ENCODE measurements around the gene FAAP20. TPM values are rescaled to one million over a fixed set of nuclear protein-coding genes. Genes with fewer than 3 reads are reported as not detected.

FAAP20 gene
- total and polyA plus RNA-seq, 2 donors (not counting 3 experiments of a cell fraction or from before 2014, with no cell fraction given) = 31.5 to 62.6 TPM

DNA sequence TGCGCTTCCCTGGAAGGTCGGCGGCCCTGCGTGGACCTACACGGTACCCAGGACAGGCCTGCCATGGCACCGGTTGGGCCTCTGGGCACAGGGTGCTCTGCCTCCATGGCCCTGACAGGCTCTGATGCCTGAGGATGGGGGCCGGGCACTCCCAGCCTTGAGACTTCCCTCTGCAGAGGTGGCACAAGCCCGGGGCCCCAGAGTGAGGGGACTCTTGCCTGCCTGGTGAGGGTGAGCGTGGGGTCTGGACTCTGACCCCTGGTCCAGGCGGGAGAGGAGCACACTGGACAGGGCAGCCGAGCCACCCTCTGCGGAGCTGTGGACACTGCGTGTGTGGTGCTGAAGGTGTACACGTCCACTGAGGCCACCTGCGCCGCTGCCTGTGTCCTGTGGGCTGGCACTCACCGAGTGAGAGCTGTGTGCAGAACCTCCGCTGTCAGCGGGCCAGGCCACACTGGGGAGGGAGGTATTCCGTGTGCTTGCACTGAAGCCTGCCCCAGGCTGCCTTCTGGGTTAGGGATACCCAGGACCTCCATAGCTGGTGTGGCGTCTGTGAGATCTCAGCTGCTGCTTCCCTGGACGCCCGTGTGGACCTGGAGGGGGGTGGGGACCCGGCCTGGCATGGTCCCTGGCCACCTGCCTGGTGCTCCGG lies 43.9 kb upstream of the FAAP20 start:
- H3K9ac ChIP-seq (replicated peaks; ENCODE audit: extremely low read depth, insufficient read depth, low read length) = no peak overlapping the region
- H3K4me1 ChIP-seq (ENCODE audit: control insufficient read depth, extremely low read depth, insufficient read depth, low read length) = peaks cover 16% of the 10 kb centered on the region
- H3K4me3 ChIP-seq (replicated peaks in 1 of 3; ENCODE audit: insufficient read depth in 1 of 3, low read depth in 1 of 3, low read length in 3 of 3) = no peak overlapping the region
- peaks cover 98% of the 10 kb centered on the region for H3K79me2 ChIP-seq (ENCODE audit: control insufficient read depth, insufficient read depth, low read length)
- no peaks in the 10 kb centered on the region for H3K9me1 ChIP-seq (replicated peaks; ENCODE audit: control insufficient read depth, extremely low read depth, insufficient read depth, low read length)
- no peaks in the 10 kb centered on the region for H3K9me3 ChIP-seq (replicated peaks; ENCODE audit: control insufficient read depth, insufficient read depth, low read length)
- H3K27ac ChIP-seq (ENCODE audit: insufficient read depth, low read depth, low read length) = no peak overlapping the region
- intact Hi-C loops (cut with micrococcal nuclease) = no loop called here
- dilution Hi-C loops (cut with MboI; ENCODE audit: extremely low pct_ligation_motif_present, low sequenced_read_pairs) = no loop called here
- ChIA-PET POLR2A (no interaction called here), CTCF (interaction anchor here (1.3 kb wide), 1 partner anchor 44 kb away, joined by 3 read pairs; the partner anchor contains the start of gene FAAP20)
- H3K36me3 ChIP-seq (ENCODE audit: control insufficient read depth in 2 of 2, extremely low read depth in 1 of 2, insufficient read depth in 2 of 2, low read length in 2 of 2) = peaks cover 0 to 13% of the 10 kb centered on the region in 2 experiments
- no peak overlapping the region for H3K4me2 ChIP-seq (ENCODE audit: insufficient read depth, low read length)
- no peak for DNase-seq (ENCODE audit: low read depth, low spot score)
- no peaks in the 10 kb centered on the region for H3K27me3 ChIP-seq (ENCODE audit: control insufficient read depth in 2 of 2, insufficient read depth in 2 of 2, low read length in 2 of 2)
- FAIRE-seq = no peak
- no peak overlapping the region for H2AFZ ChIP-seq (ENCODE audit: low read depth, low read length)
- BruUV-seq (replicated peaks) = no TSS peak
- no peak for TF ChIP-seq JUN (IDR thresholded peaks at IDR 0.05; ENCODE audit: borderline replicate concordance, insufficient read depth, insufficient read length, low read depth)
- TF ChIP-seq POLR2AphosphoS5 (IDR thresholded peaks at IDR 0.05; ENCODE audit: insufficient read depth, low read depth, low read length) = no peak
- TF ChIP-seq CTCF (IDR thresholded peaks at IDR 0.05; ENCODE audit: extremely low read depth in 1 of 2, insufficient read depth in 1 of 2, low read depth in 1 of 2, low read length in 2 of 2) = no peak
- TF ChIP-seq FOS (IDR thresholded peaks at IDR 0.05; ENCODE audit: borderline replicate concordance, insufficient read depth, low read length) = no peak
- no peak for TF ChIP-seq GATA2 (IDR thresholded peaks at IDR 0.05; ENCODE audit: insufficient read depth, insufficient read length, low read depth, low read length)
- TF ChIP-seq EZH2 (IDR thresholded peaks at IDR 0.05; ENCODE audit: borderline replicate concordance, low read depth, low read length, severe bottlenecking) = no peak
- TF ChIP-seq MAX (IDR thresholded peaks at IDR 0.05; ENCODE audit: insufficient read depth, insufficient read length) = no peak
- TF ChIP-seq POLR2A (IDR thresholded peaks at IDR 0.05; ENCODE audit: low read depth, low read length) = no peak
- no peak for TF ChIP-seq MYC (IDR thresholded peaks at IDR 0.05; ENCODE audit: low read depth, low read length)
- H4K20me1 ChIP-seq (replicated peaks; ENCODE audit: control insufficient read depth, extremely low read depth, insufficient read depth, low read length) = no peaks in the 10 kb centered on the region
